Right atrium auricular region (tissue), 2 donors: ENCODE measurements around the gene RNF224. TPM values are rescaled to one million over a fixed set of nuclear protein-coding genes. Genes with fewer than 3 reads are reported as not detected.
A peak's percentile ranks its signal among the peaks of the same experiment; 100 is the strongest.

Experiments used
- DNase-seq: peaks from one replicate; pipeline ENCODE4 v3.0.0-alpha.2; 2019; ENCODE audit warnings: low spot score
- H3K27ac ChIP-seq, 2 donors: fragments of 200-600 bp; sonication (generic); 1 replicate in 1 of 2; 2 replicates in 1 of 2; pipeline ENCODE4 v1.5.1; 2016 to 2019
- H3K27me3 ChIP-seq, 2 donors: fragments of 200-600 bp; sonication (generic); one replicate each; pipeline versions ENCODE4 v1.5.1 to v1.6.0; 2017 to 2019
- H3K36me3 ChIP-seq: fragments of 200-600 bp; sonication (generic); one replicate; pipeline ENCODE4 v1.5.1; 2016
- H3K4me1 ChIP-seq, 2 donors: fragments of 200-600 bp; sonication (generic); one replicate each; pipeline versions ENCODE4 v1.5.1 to v1.6.0; 2017 to 2019
- H3K4me3 ChIP-seq, 2 donors: fragments of 200-600 bp; sonication (generic); 1 replicate in 1 of 2; 2 replicates in 1 of 2; pipeline ENCODE4 v1.5.1; 2017 to 2019; ENCODE audit warnings: mild to moderate bottlenecking in 1 of 2, moderate library complexity in 1 of 2
- H3K9me3 ChIP-seq, 2 donors: fragments of 200-600 bp; sonication (generic); one replicate each; pipeline ENCODE4 v1.5.1; 2019
- CTCF ChIP-seq, 2 donors: fragments of 200-600 bp; sonication (generic); IDR thresholded peaks; one replicate each; pipeline ENCODE4 v1.5.1; 2019; ENCODE audit warnings: antibody characterized with exemption in 2 of 2
- total RNA-seq, 2 donors: library from RNA; depleted of rRNA; stranded (reverse); fragments of >200 nt; gene quantifications; one replicate each; pipeline ENCODE4 v1.1.0, GENCODE V29; 2016

The RNF224 gene
- total RNA-seq, 2 donors from 2014 or later = not detected

GRCh38 chr9:137202966-137203365 lies 24.3 kb upstream of the RNF224 start:
- DNase-seq = no peak
- Histone ChIP-seq H3K36me3 (no peaks in the 10 kb centered on the region), H3K4me3 (no peak overlapping the region), H3K4me1 (peaks cover 0 to 74% of the 10 kb centered on the region in 2 donors), H3K9me3 (no peaks in the 10 kb centered on the region), H3K27ac (no peak overlapping the region), H3K27me3 (no peaks in the 10 kb centered on the region)
- TF ChIP-seq CTCF (IDR thresholded peaks at IDR 0.05) = no peak

- H3K9me3 ChIP-seq = no peaks in the 10 kb centered on the region
- H3K27me3 ChIP-seq = no peaks in the 10 kb centered on the region
- H3K4me3 ChIP-seq = peak overlapping the region; percentile 65 to 79
- peak overlapping the region; percentile 59 to 69 for H3K27ac ChIP-seq
- no peak for TF ChIP-seq CTCF (IDR thresholded peaks at IDR 0.05)
- no peaks in the 10 kb centered on the region for H3K36me3 ChIP-seq
- peaks cover 0 to 56% of the 10 kb centered on the region in 2 donors for H3K4me1 ChIP-seq
- DNase-seq = no peak
Observed at GRCh38 chr9:137204731-137205125, 22.6 kb upstream of the RNF224 start.

- H3K9me3 ChIP-seq = no peaks in the 10 kb centered on the region
- H3K4me3 ChIP-seq = peak within 1 kb of the TSS; percentile 65 to 79
- peaks cover 0 to 54% of the 10 kb centered on the region in 2 donors for H3K4me1 ChIP-seq
- no peak for TF ChIP-seq CTCF (IDR thresholded peaks at IDR 0.05)
- no peaks in the 10 kb centered on the region for H3K36me3 ChIP-seq
- H3K27me3 ChIP-seq = no peaks in the 10 kb centered on the region
- peak within 1 kb of the TSS; percentile 59 to 69 for H3K27ac ChIP-seq
- DNase-seq = peak; percentile 90
Observed at GRCh38 chr9:137205126-137206069, 21.9 kb upstream of the RNF224 start, which contains the start of the genes NDOR1 and TMEM203. Gene NDOR1, plus strand, starts transcription at chr9:137205700. Its CDS starts 78 bp downstream, at chr9:137205778. Gene TMEM203, minus strand, starts transcription at chr9:137205648. Its CDS starts 234 bp downstream, at chr9:137205414.

GRCh38 chr9:137206602-137207001 lies 20.7 kb upstream of the RNF224 start:
- peak overlapping the region in 1 of 2 donors; percentile 79 for H3K4me3 ChIP-seq
- H3K4me1 ChIP-seq = peaks cover 0 to 47% of the 10 kb centered on the region in 2 donors
- H3K27me3 ChIP-seq = no peaks in the 10 kb centered on the region
- DNase-seq = no peak
- no peak for TF ChIP-seq CTCF (IDR thresholded peaks at IDR 0.05)
- no peak overlapping the region for H3K27ac ChIP-seq
- no peaks in the 10 kb centered on the region for H3K9me3 ChIP-seq
- H3K36me3 ChIP-seq = no peaks in the 10 kb centered on the region

- no peaks in the 10 kb centered on the region for H3K27me3 ChIP-seq
- peaks cover 0 to 6% of the 10 kb centered on the region in 2 donors for H3K4me1 ChIP-seq
- DNase-seq = no peak
- no peak for TF ChIP-seq CTCF (IDR thresholded peaks at IDR 0.05)
- H3K27ac ChIP-seq = no peak overlapping the region
- no peak overlapping the region for H3K4me3 ChIP-seq
- H3K36me3 ChIP-seq = no peaks in the 10 kb centered on the region
- no peaks in the 10 kb centered on the region for H3K9me3 ChIP-seq
Observed at GRCh38 chr9:137211532-137211931, 15.8 kb upstream of the RNF224 start.
